A549 (cell line): Measurements from ENCODE around the gene KCNAB1. TPM values are rescaled to one million over a fixed set of nuclear protein-coding genes. Genes with fewer than 3 reads are reported as not detected.

ENCODE experiments used
- ATAC-seq, 2 experiments: fragments of 200-7000 bp in 1 of 2; fragments of >200 bp in 1 of 2; cut with Nextera tagmentation in 1 of 2; cut with Tn5 transposase in 1 of 2; 3 replicates each; pipeline versions ENCODE4 v1.8.0 to v1.9.1; 2018 to 2020; ENCODE audit warnings: mild to moderate bottlenecking in 1 of 2, moderate library complexity in 1 of 2
- CTCF ChIA-PET: fragments of 300-600 bp; sonication (Branson Sonifier 250); formaldehyde crosslinking; extraction: SDS; loops from one replicate; lab custom pipeline; 2021; ENCODE audit warnings: antibody characterized with exemption, inconsistent platforms; lab: Yijun Ruan, JAX
- POLR2A ChIA-PET: fragments of 350-600 bp; formaldehyde crosslinking; extraction: SDS; loops from one replicate; lab custom pipeline; 2021; ENCODE audit warnings: antibody characterized with exemption, inconsistent platforms; lab: Yijun Ruan, JAX
- DNase-seq, 2 experiments: peaks; one replicate each; pipeline versions ENCODE4 v3.0.0 to v3.0.0-alpha.2; 2011 to 2016; ENCODE audit warnings: low read depth in 1 of 2, low spot score in 1 of 2
- FAIRE-seq: peaks from 2 replicates; lab custom pipeline; 2011; peaks lifted over from hg19 to GRCh38; lab: Jason Lieb, UNC
- H3K27ac ChIP-seq, 2 experiments: fragments of >200 bp; sonication (Bioruptor Twin); formaldehyde crosslinking; 3 replicates each; pipeline ENCODE4 v1.5.1; 2016 to 2017
- H3K4me1 ChIP-seq: fragments of >200 bp; sonication (Bioruptor Twin); formaldehyde crosslinking; 3 replicates; pipeline ENCODE4 v1.6.1; 2016
- H3K4me2 ChIP-seq: fragments of >200 bp; sonication (Bioruptor Twin); formaldehyde crosslinking; 3 replicates; pipeline ENCODE4 v1.6.1; 2016
- H3K4me3 ChIP-seq: fragments of >200 bp; sonication (Bioruptor Twin); formaldehyde crosslinking; 3 replicates; pipeline ENCODE4 v1.5.1; 2016
- H3K9me3 ChIP-seq: fragments of >200 bp; sonication (Bioruptor Twin); formaldehyde crosslinking; 3 replicates; pipeline ENCODE4 v1.6.1; 2016
- EP300 ChIP-seq, 2 experiments: fragments of >200 bp; sonication (Bioruptor Twin); formaldehyde crosslinking; IDR thresholded peaks; 2 replicates in 1 of 2; 3 replicates in 1 of 2; pipeline ENCODE4 v1.6.1; 2016 to 2017
- KDM5A ChIP-seq: fragments of 200-600 bp; sonication (generic); IDR thresholded peaks from 2 replicates; pipeline ENCODE4 v1.6.1; 2016; ENCODE audit warnings: antibody characterized with exemption, mild to moderate bottlenecking
- MAFK ChIP-seq: fragments of 450-650 bp; IDR thresholded peaks from 2 replicates; pipeline ENCODE4 v1.6.1; 2014; ENCODE audit not compliant: partially characterized antibody
- MYC ChIP-seq: IDR thresholded peaks from 2 replicates; pipeline ENCODE4 v1.6.1; 2012; ENCODE audit warnings: mild to moderate bottlenecking, inconsistent platforms, low read length, improper control_type of control experiment, borderline replicate concordance
- RARB ChIP-seq: fragments of 250-450 bp; sonication (Bioruptor Pico); IDR thresholded peaks from 2 replicates; pipeline ENCODE4 v1.8.0; 2021; ENCODE audit warnings: mild to moderate bottlenecking, moderate library complexity
- ZFP36 ChIP-seq: fragments of 450-650 bp; IDR thresholded peaks from 2 replicates; pipeline ENCODE4 v1.6.1; 2014; ENCODE audit warnings: borderline replicate concordance; ENCODE audit not compliant: partially characterized antibody
- WGBS: methylation state at CpG from one replicate; pipeline ENCODE4 v1.1.6; 2017; ENCODE audit errors: missing lambda C conversion rate; 5-methylcytosine and 5-hydroxymethylcytosine counted together
- polyA plus RNA-seq, 4 experiments: library from polyadenylated mRNA; depleted of rRNA in 3 of 4; stranded (reverse); fragments of >200 nt; fragmentation: RNase III in 1 of 4; extraction: RNeasy Plus Mini Kit Qiagen cat#74134 plus additional on column Dnase treatment in 1 of 4; gene quantifications; 2 replicates in 3 of 4; 3 replicates in 1 of 4; pipeline ENCODE4 v1.2.3, GENCODE V29; 2011 to 2017
- TF ChIP-seq, protein P1 (sequence below): fragments of 250-450 bp; sonication (Bioruptor Pico); IDR thresholded peaks from 2 replicates; pipeline ENCODE4 v1.5.0; 2020; ENCODE audit warnings: low read depth, mild to moderate bottlenecking, moderate library complexity
- TF ChIP-seq, protein P2 (sequence below): IDR thresholded peaks from 2 replicates; pipeline ENCODE4 v1.6.1; 2012
- TF ChIP-seq, protein P3 (sequence below): fragments of 250-450 bp; sonication (Bioruptor Pico); IDR thresholded peaks from 2 replicates; pipeline ENCODE4 v1.5.0; 2021; ENCODE audit warnings: mild to moderate bottlenecking, moderate library complexity, borderline replicate concordance

Gene KCNAB1
- polyA plus RNA-seq, 2 of the 4 experiments (the other 2 are of a cell fraction): not detected

- WGBS: 94% methylated on average over 4 of the region's 4 CpGs
- FAIRE-seq: no peak
- H3K4me3 ChIP-seq: no peak overlapping the region
- H3K4me1 ChIP-seq: peaks cover 16% of the 10 kb centered on the region; the same call in 2 of the 3 replicates
- no peak overlapping the region for H3K4me2 ChIP-seq
- TF ChIP-seq RARB (CRISPR knock-in tag): no peak
- H3K9me3 ChIP-seq: no peaks in the 10 kb centered on the region
- no peak overlapping the region for H3K27ac ChIP-seq
- ChIA-PET CTCF (no interaction called here), POLR2A (no interaction called here)
- ATAC-seq: no peak
- no peak for DNase-seq
Observed at GRCh38 chr3:156551746-156552145, 431.4 kb downstream of the KCNAB1 start.

DNA sequence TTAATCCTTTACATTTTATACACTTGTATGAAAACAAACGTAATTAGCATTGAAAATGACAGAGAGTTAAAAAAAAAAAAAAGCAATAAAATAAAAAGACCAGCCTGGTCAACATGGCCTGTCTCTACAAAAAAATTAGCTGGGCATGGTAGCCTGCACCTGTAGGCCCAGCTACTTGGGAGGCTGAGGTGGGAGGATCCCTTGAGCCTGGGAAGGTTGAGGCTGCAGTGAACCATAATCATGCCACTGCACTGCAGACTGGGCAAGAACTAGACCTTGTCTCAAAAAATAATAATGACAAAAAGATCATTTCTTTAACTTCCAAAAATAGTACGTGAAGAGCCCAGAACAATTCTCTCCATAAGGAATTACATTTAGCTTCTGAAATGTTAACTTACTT lies 432.6 kb downstream of the KCNAB1 start:
- FAIRE-seq (no peak), ATAC-seq (no peak), DNase-seq (no peak)
- H3K4me3 ChIP-seq: peak overlapping the region; percentile 61; the same call in 2 of the 3 replicates
- H3K9me3 ChIP-seq: no peaks in the 10 kb centered on the region
- ChIA-PET POLR2A (no interaction called here), CTCF (interaction anchor here (1.5 to 4.1 kb wide), 4 partner anchors 10 to 585 kb away, joined by 4 to 25 read pairs (median 16); partner anchors contain the start of gene TIPARP)
- peak overlapping the region; percentile 86 for H3K4me2 ChIP-seq
- H3K27ac ChIP-seq: no peak overlapping the region
- 87% methylated on average over 2 of the region's 2 CpGs for WGBS
- peaks cover 16% of the 10 kb centered on the region; the same call in 2 of the 3 replicates for H3K4me1 ChIP-seq
- no peak for TF ChIP-seq MAFK
- TF ChIP-seq EP300 (IDR thresholded peaks at IDR 0.05): no peak
- TF ChIP-seq, protein P1, sequence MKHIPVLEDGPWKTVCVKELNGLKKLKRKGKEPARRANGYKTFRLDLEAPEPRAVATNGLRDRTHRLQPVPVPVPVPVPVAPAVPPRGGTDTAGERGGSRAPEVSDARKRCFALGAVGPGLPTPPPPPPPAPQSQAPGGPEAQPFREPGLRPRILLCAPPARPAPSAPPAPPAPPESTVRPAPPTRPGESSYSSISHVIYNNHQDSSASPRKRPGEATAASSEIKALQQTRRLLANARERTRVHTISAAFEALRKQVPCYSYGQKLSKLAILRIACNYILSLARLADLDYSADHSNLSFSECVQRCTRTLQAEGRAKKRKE: no peak

DNA sequence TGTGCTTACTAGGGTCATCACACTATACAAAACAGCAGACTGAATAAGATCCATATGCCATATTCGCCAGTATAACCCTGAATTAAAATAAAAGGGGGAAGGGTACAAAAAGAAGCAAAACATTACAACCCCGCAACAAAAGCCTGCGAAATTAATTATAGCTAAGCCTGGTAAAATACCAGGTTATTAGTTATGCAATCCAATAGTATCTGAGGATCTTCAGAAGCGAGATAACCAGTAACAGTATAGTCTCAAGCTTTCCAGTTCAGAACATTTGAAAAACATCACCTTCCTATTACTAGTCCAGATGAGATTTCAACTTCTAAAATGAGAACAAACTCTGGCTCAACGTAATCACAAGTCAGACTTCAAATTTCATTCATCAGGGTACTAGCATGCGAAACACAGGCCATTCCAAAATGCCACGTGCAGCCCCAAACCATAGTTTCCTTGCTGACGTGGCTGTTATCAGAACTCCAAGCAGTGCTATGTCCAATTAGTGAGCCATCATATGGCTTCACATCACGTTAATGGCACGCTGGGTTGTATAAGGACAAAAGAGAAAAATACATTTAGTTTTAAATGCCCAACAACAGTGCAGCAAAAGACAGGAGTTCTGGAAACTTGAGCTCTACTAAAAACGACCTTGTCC lies 433.5 kb downstream of the KCNAB1 start:
- POLR2A ChIA-PET: interaction anchor here (1.3 to 2.3 kb wide), 6 partner anchors 10 to 574 kb away, joined by 3 to 38 read pairs (median 10); partner anchors contain the start of gene TIPARP
- WGBS: 21% methylated on average over 11 of the region's 11 CpGs
- peak in 1 of 2 experiments; percentile 24 for DNase-seq
- CTCF ChIA-PET: interaction anchor here (0.7 to 4.1 kb wide), 8 partner anchors 11 to 584 kb away, joined by 3 to 25 read pairs (median 7); partner anchors contain the start of gene TIPARP
- Histone ChIP-seq H3K4me3 (peak overlapping the region; percentile 61), H3K4me2 (peak overlapping the region; percentile 86), H3K27ac (peak overlapping the region; percentile 83 to 93), H3K9me3 (no peaks in the 10 kb centered on the region), H3K4me1 (peaks cover 16% of the 10 kb centered on the region; the same call in 2 of the 3 replicates)
- FAIRE-seq: no peak
- TF ChIP-seq, protein P2, sequence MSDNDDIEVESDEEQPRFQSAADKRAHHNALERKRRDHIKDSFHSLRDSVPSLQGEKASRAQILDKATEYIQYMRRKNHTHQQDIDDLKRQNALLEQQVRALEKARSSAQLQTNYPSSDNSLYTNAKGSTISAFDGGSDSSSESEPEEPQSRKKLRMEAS: peak; percentile 81
- no peak for TF ChIP-seq ZFP36
- peak; percentile 79 for TF ChIP-seq MAFK
- TF ChIP-seq MYC: peak; percentile 74
- ATAC-seq: no peak

DNA sequence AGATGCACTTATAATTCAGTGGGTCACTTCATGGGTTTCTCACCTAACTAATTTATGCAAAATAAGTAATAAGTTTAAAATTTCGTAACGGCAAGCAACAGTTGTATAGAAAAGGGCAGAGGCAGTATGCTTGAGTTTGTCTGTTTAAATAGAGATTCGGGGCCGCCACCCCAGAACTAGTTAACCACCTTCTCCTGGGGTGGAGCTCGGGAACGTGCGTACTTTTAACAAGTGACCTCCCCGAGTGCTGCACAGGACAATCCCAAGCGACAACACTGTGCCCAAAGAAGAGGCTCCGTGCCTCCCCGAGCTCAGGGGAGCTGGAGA lies 434.1 kb downstream of the KCNAB1 start:
- POLR2A ChIA-PET: interaction anchor here (1.0 to 2.3 kb wide), 10 partner anchors 11 to 606 kb away, joined by 3 to 38 read pairs (median 6); partner anchors contain the start of genes CCNL1 and TIPARP
- DNase-seq (no peak), ATAC-seq (peak; percentile 32 to 42; a peak in 5 of 6 replicates), FAIRE-seq (no peak)
- Histone ChIP-seq H3K9me3 (no peaks in the 10 kb centered on the region), H3K4me1 (peaks cover 16% of the 10 kb centered on the region; the same call in 2 of the 3 replicates), H3K4me2 (peak overlapping the region; percentile 86), H3K27ac (peak overlapping the region; percentile 83 to 93), H3K4me3 (peak overlapping the region; percentile 61)
- CTCF ChIA-PET: interaction anchor here (0.7 to 4.1 kb wide), 10 partner anchors 12 to 583 kb away, joined by 3 to 25 read pairs (median 4); partner anchors contain the start of gene TIPARP
- 0% methylated on average over 11 of the region's 11 CpGs for WGBS
- peak; percentile 40; the same call in 1 of the 2 replicates for TF ChIP-seq KDM5A
- TF ChIP-seq, protein P3, sequence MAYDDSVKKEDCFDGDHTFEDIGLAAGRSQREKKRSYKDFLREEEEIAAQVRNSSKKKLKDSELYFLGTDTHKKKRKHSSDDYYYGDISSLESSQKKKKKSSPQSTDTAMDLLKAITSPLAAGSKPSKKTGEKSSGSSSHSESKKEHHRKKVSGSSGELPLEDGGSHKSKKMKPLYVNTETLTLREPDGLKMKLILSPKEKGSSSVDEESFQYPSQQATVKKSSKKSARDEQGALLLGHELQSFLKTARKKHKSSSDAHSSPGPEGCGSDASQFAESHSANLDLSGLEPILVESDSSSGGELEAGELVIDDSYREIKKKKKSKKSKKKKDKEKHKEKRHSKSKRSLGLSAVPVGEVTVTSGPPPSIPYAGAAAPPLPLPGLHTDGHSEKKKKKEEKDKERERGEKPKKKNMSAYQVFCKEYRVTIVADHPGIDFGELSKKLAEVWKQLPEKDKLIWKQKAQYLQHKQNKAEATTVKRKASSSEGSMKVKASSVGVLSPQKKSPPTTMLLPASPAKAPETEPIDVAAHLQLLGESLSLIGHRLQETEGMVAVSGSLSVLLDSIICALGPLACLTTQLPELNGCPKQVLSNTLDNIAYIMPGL (CRISPR knock-in tag): no peak
- TF ChIP-seq, all 56 proteins: peak for 1
